ENCODE data around the gene CRX. TPM values are rescaled to one million over a fixed set of nuclear protein-coding genes. Genes with fewer than 3 reads are reported as not detected.

Gene CRX
- total and polyA plus RNA-seq, 2 of the 13 experiments (the other 11 are each of a cell fraction or from before 2014, with no cell fraction given): not detected

DNA sequence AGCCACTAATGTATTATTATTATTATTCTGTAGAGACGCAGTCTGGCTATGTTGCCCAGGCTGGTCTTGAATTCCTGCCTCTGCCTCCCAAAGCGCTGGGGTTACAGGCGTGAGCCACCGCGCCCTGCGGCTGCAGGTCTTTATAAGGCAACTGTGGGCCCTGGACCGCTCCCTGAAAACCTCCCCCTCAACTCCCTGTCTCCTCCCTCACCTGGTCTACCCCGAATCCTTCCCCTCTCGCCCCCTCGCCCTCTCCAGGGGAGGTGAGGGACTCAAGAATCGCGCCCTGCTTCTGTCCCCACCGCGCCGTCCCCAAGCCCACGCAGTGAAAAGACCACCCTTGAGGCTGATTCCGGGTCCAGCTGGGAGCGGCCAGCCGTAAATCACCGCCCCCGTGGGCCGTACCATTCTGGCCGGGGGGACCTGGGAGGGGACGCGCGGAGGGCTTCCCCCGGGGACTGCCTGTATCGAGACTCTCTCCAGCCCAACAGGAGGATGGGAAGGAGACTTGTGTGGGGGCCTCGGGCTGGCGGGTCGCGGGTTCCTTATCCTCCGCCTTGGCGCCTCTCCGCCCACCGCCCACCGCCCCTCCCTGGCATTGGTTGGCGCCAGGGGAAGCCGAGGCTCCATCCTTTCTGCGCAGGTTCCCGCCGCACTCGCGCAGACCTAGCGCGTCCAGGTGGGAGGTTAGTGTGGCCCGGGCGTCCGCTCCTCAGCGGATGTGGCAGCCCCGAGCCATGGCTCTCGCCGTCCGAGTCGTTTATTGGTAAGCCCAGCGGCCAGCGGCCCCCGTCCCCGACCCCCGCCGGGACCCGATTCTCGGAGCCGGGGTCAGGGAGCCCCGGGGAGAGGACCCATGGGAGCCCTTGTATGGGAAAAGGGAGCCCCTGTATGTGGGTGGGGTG is 43.4 kb upstream of the CRX start, which contains the start of gene SELENOW (continued):
- TF ChIP-seq PHF21A (CRISPR knock-in tag; IDR thresholded peaks at IDR 0.05) (no peak), ZNF468 (CRISPR knock-in tag; IDR thresholded peaks at IDR 0.05) (no peak), NCOA5 (CRISPR knock-in tag; IDR thresholded peaks at IDR 0.05) (no peak), ZNF160 (CRISPR knock-in tag; IDR thresholded peaks at IDR 0.05) (peak; percentile 50; the same call in 1 of the 2 replicates), STAT5B (CRISPR knock-in tag; IDR thresholded peaks at IDR 0.05) (no peak), MIXL1 (CRISPR knock-in tag; IDR thresholded peaks at IDR 0.05) (no peak), HOXA3 (CRISPR knock-in tag; IDR thresholded peaks at IDR 0.05) (peak; percentile 69), ZNF790 (CRISPR knock-in tag; IDR thresholded peaks at IDR 0.05; ENCODE audit: borderline replicate concordance) (no peak), ZNF563 (CRISPR knock-in tag; IDR thresholded peaks at IDR 0.05) (peak; percentile 72), MED8 (CRISPR knock-in tag; IDR thresholded peaks at IDR 0.05; ENCODE audit: insufficient replicate concordance) (peak; percentile 44), NCOA1 (CRISPR knock-in tag; IDR thresholded peaks at IDR 0.05) (0 out of 2 replicates have a peak, but pooled peaks have one; percentile 32), ADNP (CRISPR knock-in tag; IDR thresholded peaks at IDR 0.05) (no peak), POLR2AphosphoS2 (IDR thresholded peaks at IDR 0.05; ENCODE audit: low read depth, low read length) (no peak), SCMH1 (CRISPR knock-in tag; IDR thresholded peaks at IDR 0.05; ENCODE audit: borderline replicate concordance) (no peak)
- TF ChIP-seq, protein P1, sequence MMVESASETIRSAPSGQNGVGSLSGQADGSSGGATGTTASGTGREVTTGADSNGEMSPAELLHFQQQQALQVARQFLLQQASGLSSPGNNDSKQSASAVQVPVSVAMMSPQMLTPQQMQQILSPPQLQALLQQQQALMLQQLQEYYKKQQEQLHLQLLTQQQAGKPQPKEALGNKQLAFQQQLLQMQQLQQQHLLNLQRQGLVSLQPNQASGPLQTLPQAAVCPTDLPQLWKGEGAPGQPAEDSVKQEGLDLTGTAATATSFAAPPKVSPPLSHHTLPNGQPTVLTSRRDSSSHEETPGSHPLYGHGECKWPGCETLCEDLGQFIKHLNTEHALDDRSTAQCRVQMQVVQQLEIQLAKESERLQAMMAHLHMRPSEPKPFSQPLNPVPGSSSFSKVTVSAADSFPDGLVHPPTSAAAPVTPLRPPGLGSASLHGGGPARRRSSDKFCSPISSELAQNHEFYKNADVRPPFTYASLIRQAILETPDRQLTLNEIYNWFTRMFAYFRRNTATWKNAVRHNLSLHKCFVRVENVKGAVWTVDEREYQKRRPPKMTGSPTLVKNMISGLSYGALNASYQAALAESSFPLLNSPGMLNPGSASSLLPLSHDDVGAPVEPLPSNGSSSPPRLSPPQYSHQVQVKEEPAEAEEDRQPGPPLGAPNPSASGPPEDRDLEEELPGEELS (CRISPR knock-in tag; IDR thresholded peaks at IDR 0.05): peak; percentile 61; the same call in 1 of the 2 replicates
- TF ChIP-seq, protein P2, sequence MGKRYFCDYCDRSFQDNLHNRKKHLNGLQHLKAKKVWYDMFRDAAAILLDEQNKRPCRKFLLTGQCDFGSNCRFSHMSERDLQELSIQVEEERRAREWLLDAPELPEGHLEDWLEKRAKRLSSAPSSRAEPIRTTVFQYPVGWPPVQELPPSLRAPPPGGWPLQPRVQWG (CRISPR knock-in tag; IDR thresholded peaks at IDR 0.05; ENCODE audit: borderline replicate concordance, low read depth): no peak
- TF ChIP-seq, protein P3, sequence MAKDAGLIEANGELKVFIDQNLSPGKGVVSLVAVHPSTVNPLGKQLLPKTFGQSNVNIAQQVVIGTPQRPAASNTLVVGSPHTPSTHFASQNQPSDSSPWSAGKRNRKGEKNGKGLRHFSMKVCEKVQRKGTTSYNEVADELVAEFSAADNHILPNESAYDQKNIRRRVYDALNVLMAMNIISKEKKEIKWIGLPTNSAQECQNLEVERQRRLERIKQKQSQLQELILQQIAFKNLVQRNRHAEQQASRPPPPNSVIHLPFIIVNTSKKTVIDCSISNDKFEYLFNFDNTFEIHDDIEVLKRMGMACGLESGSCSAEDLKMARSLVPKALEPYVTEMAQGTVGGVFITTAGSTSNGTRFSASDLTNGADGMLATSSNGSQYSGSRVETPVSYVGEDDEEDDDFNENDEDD (CRISPR knock-in tag; IDR thresholded peaks at IDR 0.05; ENCODE audit: borderline replicate concordance): peak; percentile 70
- TF ChIP-seq, protein P4, sequence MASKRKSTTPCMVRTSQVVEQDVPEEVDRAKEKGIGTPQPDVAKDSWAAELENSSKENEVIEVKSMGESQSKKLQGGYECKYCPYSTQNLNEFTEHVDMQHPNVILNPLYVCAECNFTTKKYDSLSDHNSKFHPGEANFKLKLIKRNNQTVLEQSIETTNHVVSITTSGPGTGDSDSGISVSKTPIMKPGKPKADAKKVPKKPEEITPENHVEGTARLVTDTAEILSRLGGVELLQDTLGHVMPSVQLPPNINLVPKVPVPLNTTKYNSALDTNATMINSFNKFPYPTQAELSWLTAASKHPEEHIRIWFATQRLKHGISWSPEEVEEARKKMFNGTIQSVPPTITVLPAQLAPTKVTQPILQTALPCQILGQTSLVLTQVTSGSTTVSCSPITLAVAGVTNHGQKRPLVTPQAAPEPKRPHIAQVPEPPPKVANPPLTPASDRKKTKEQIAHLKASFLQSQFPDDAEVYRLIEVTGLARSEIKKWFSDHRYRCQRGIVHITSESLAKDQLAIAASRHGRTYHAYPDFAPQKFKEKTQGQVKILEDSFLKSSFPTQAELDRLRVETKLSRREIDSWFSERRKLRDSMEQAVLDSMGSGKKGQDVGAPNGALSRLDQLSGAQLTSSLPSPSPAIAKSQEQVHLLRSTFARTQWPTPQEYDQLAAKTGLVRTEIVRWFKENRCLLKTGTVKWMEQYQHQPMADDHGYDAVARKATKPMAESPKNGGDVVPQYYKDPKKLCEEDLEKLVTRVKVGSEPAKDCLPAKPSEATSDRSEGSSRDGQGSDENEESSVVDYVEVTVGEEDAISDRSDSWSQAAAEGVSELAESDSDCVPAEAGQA (IDR thresholded peaks at IDR 0.05; ENCODE audit: low read depth): no peak
- TF ChIP-seq, protein P4 (CRISPR knock-in tag; IDR thresholded peaks at IDR 0.05; ENCODE audit: borderline replicate concordance): no peak; the same call in 1 of the 2 replicates
- TF ChIP-seq, protein P5, sequence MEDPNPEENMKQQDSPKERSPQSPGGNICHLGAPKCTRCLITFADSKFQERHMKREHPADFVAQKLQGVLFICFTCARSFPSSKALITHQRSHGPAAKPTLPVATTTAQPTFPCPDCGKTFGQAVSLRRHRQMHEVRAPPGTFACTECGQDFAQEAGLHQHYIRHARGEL (CRISPR knock-in tag; IDR thresholded peaks at IDR 0.05): no peak

Data from HepG2 (cell line).